B cell (primary cell): ENCODE measurements around the gene AP2M1. TPM values are rescaled to one million over a fixed set of nuclear protein-coding genes. Genes with fewer than 3 reads are reported as not detected.

Source experiments
- ATAC-seq: fragments of 200-7000 bp; cut with Tn5 transposase; one replicate; pipeline ENCODE4 v1.10.0; 2021; ENCODE audit warnings: low read depth, mild to moderate bottlenecking, moderate number of reproducible peaks, moderate library complexity
- CTCF ChIA-PET: fragments of 350-600 bp; sonication (Branson Sonifier 250); formaldehyde crosslinking; loops from one replicate; lab custom pipeline; 2021; ENCODE audit warnings: antibody characterized with exemption, inconsistent platforms; lab: Charles Lee
- POLR2A ChIA-PET: fragments of 350-600 bp; sonication (Branson Sonifier 250); formaldehyde crosslinking; loops from one replicate; lab custom pipeline; 2021; ENCODE audit warnings: antibody characterized with exemption; lab: Charles Lee
- DNase-seq: peaks from one replicate; pipeline ENCODE4 v3.0.0; 2013
- H2AFZ ChIP-seq: 2 replicates; pipeline ENCODE4 v1.6.1; 2012; ENCODE audit warnings: mild to moderate bottlenecking, low read depth, low read length; ENCODE audit not compliant: insufficient read depth, poor library complexity, severe bottlenecking
- H3K27ac ChIP-seq, 2 donors: 1 replicate in 1 of 2; 2 replicates in 1 of 2; pipeline ENCODE4 v1.5.1; 2012 to 2013; ENCODE audit warnings: low read length in 2 of 2, mild to moderate bottlenecking in 2 of 2, moderate library complexity in 1 of 2
- H3K27me3 ChIP-seq, 4 experiments: fragments of 200-600 bp in 1 of 4; sonication (generic) in 1 of 4; replicated peaks in 1 of 4; 1 replicate in 2 of 4; 2 replicates in 2 of 4; pipeline versions ENCODE4 v1.6.1 to v1.7.0; 2013 to 2016; ENCODE audit warnings: low read length in 3 of 4, mild to moderate bottlenecking in 2 of 4, mixed read lengths in 1 of 4, moderate library complexity in 1 of 4; ENCODE audit not compliant: insufficient read depth in 4 of 4, control insufficient read depth in 3 of 4; ENCODE audit errors: control extremely low read depth in 1 of 4
- H3K36me3 ChIP-seq, 2 experiments: replicated peaks in 1 of 2; 1 replicate in 1 of 2; 2 replicates in 1 of 2; pipeline versions ENCODE4 v1.6.1 to v1.7.1; 2013; ENCODE audit warnings: low read length in 1 of 2; ENCODE audit not compliant: insufficient read depth in 2 of 2, control insufficient read depth in 1 of 2; ENCODE audit errors: control extremely low read depth in 1 of 2, extremely low read depth in 1 of 2
- H3K4me1 ChIP-seq, 2 donors: fragments of 200-600 bp in 1 of 2; sonication (generic) in 1 of 2; 1 replicate in 1 of 2; 2 replicates in 1 of 2; pipeline versions ENCODE4 v1.5.1 to v1.6.1; 2013 to 2017; ENCODE audit warnings: low read length in 2 of 2; ENCODE audit not compliant: control insufficient read depth in 2 of 2, insufficient read depth in 2 of 2
- H3K4me2 ChIP-seq: replicated peaks from 2 replicates; pipeline ENCODE3; 2012; ENCODE audit warnings: mild to moderate bottlenecking, low read depth, low read length; ENCODE audit not compliant: poor library complexity, severe bottlenecking
- H3K4me3 ChIP-seq, 5 experiments: fragments of 200-600 bp in 1 of 5; sonication (generic) in 1 of 5; 1 replicate in 3 of 5; 2 replicates in 2 of 5; pipeline versions ENCODE4 v1.5.1 to v1.7.0; 2011 to 2016; ENCODE audit warnings: low read length in 4 of 5, mild to moderate bottlenecking in 4 of 5, low read depth in 2 of 5, control low read depth in 1 of 5, moderate library complexity in 1 of 5; ENCODE audit not compliant: insufficient read depth in 1 of 5; ENCODE audit errors: control extremely low read depth in 1 of 5, extremely low read depth in 1 of 5
- H3K79me2 ChIP-seq: fragments of 200-600 bp; sonication (generic); one replicate; pipeline ENCODE4 v1.6.0; 2016; ENCODE audit warnings: low read length; ENCODE audit not compliant: control insufficient read depth, insufficient read depth
- H3K9ac ChIP-seq: fragments of 200-600 bp; sonication (generic); 2 replicates; pipeline ENCODE4 v1.6.1; 2017; ENCODE audit warnings: mild to moderate bottlenecking, low read length, moderate library complexity
- H3K9me3 ChIP-seq, 3 donors: one replicate each; pipeline versions ENCODE4 v1.6.1 to v1.7.1; 2013; ENCODE audit warnings: low read length in 2 of 3; ENCODE audit not compliant: control insufficient read depth in 2 of 3, insufficient read depth in 1 of 3; ENCODE audit errors: control extremely low read depth in 1 of 3
- H4K20me1 ChIP-seq: 2 replicates; pipeline ENCODE4 v1.6.0; 2012; ENCODE audit warnings: mild to moderate bottlenecking, low read length; ENCODE audit not compliant: insufficient read depth, control insufficient read depth, poor library complexity, severe bottlenecking
- H3K27ac Mint-ChIP-seq: one replicate; pipeline ENCODE4 v1.8.0; 2021; ENCODE audit warnings: mixed read lengths
- H3K27me3 Mint-ChIP-seq: one replicate; pipeline ENCODE4 v1.8.0; 2021; ENCODE audit warnings: mixed read lengths
- H3K4me1 Mint-ChIP-seq: one replicate; pipeline ENCODE4 v1.8.0; 2021; ENCODE audit warnings: mixed read lengths
- H3K4me3 Mint-ChIP-seq: one replicate; pipeline ENCODE4 v1.8.0; 2021; ENCODE audit warnings: mixed read lengths
- H3K9me3 Mint-ChIP-seq: one replicate; pipeline ENCODE4 v1.8.0; 2022; ENCODE audit warnings: mixed read lengths; ENCODE audit not compliant: insufficient read depth
- EZH2 ChIP-seq: IDR thresholded peaks from 2 replicates; pipeline ENCODE4 v1.6.1; 2012; ENCODE audit warnings: borderline replicate concordance, low read depth, mild to moderate bottlenecking, moderate library complexity, low read length; ENCODE audit not compliant: insufficient read depth, poor library complexity, severe bottlenecking
- WGBS: methylation state at CpG from one replicate; pipeline ENCODE4 v1.1.5; 2013; ENCODE audit warnings: missing lambda C conversion rate; ENCODE audit not compliant: insufficient coverage; 5-methylcytosine and 5-hydroxymethylcytosine counted together
- intact Hi-C: fragments of 100-400 bp; cut with micrococcal nuclease; formaldehyde crosslinking; loops from one replicate; pipeline ENCODE4 v1.10.0; 2022
- polyA plus RNA-seq: library from polyadenylated mRNA; depleted of rRNA; stranded (reverse); fragments of >200 nt; gene quantifications from 2 replicates; pipeline ENCODE4 v1.2.3, GENCODE V29; 2012
- total RNA-seq, 2 donors: library from RNA; stranded (reverse); fragments of 120-200 nt in 1 of 2; gene quantifications; 1 replicate in 1 of 2; 2 replicates in 1 of 2; pipeline versions ENCODE4 v1.2.3 to v1.2.4, GENCODE V29; 2013 to 2022
- TF ChIP-seq, protein P1 (sequence below): fragments of 200-600 bp; IDR thresholded peaks from one replicate; pipeline ENCODE4 v1.8.0; 2022; ENCODE audit warnings: antibody characterized with exemption, mild to moderate bottlenecking

Gene AP2M1
- total and polyA plus RNA-seq, 2 donors (not counting 1 experiment from before 2014, with no cell fraction given), result 171 to 207 TPM

DNA sequence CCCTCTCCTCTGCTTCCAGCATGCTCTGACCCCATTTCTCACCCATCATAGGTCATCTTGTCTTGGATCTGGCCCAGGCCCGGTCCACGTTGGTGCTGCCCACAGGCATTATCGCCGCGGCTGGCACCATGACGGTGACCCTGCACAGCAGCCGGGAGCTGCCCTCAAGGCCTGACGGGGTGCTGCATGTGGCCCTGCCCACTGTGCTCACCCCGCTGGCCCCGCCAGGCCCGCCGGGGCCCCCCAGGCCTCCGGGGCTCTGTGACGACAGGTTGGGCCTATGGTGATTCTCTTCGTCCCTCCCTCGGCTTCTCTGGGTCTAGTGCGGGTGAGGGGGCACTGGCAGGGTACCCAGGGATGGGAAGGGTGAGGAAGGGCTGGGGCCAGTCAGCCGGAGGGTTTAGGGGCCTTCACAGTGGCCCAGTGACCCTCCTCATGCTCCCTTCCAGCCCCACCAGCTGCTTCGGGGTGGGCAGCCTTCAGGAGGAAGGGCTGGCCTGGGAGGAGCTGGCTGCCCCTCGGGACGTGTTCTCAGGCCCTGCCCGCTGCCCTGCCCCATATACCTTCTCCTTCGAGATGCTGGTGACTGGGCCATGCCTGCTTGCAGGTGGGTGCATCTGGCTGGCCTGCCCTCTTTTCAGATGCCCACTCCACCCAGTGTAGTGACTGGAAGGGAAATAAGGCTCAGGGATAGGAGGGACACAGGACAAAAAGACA, 58.6 kb downstream of the AP2M1 start:
- H3K9ac ChIP-seq, result no peak overlapping the region
- no peak overlapping the region for H3K27ac ChIP-seq
- WGBS, result 94% methylated on average over 22 of the region's 23 CpGs
- H3K4me1 Mint-ChIP-seq, result peaks cover 19% of the 10 kb centered on the region
- H3K4me3 ChIP-seq, result no peak overlapping the region
- peaks cover 0 to 56% (median 30%) of the 10 kb centered on the region in 4 experiments for H3K27me3 ChIP-seq
- peaks cover 0 to 3% (median 0%) of the 10 kb centered on the region in 3 donors for H3K9me3 ChIP-seq
- H2AFZ ChIP-seq, result no peak overlapping the region
- H3K4me3 Mint-ChIP-seq, result no peak overlapping the region
- no peaks in the 10 kb centered on the region for H3K36me3 ChIP-seq
- peaks cover 30% of the 10 kb centered on the region for H3K27me3 Mint-ChIP-seq
- DNase-seq, result no peak
- intact Hi-C loops, result no loop called here
- CTCF ChIA-PET, result interaction anchor here (1.1 kb wide), 1 partner anchor 16 kb away, joined by 3 read pairs; the partner anchor contains the start of gene EEF1AKMT4
- no peak overlapping the region for H3K4me2 ChIP-seq
- no peaks in the 10 kb centered on the region for H3K9me3 Mint-ChIP-seq
- TF ChIP-seq, protein P1, sequence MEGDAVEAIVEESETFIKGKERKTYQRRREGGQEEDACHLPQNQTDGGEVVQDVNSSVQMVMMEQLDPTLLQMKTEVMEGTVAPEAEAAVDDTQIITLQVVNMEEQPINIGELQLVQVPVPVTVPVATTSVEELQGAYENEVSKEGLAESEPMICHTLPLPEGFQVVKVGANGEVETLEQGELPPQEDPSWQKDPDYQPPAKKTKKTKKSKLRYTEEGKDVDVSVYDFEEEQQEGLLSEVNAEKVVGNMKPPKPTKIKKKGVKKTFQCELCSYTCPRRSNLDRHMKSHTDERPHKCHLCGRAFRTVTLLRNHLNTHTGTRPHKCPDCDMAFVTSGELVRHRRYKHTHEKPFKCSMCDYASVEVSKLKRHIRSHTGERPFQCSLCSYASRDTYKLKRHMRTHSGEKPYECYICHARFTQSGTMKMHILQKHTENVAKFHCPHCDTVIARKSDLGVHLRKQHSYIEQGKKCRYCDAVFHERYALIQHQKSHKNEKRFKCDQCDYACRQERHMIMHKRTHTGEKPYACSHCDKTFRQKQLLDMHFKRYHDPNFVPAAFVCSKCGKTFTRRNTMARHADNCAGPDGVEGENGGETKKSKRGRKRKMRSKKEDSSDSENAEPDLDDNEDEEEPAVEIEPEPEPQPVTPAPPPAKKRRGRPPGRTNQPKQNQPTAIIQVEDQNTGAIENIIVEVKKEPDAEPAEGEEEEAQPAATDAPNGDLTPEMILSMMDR, result no peak
- no peak for TF ChIP-seq EZH2
- peaks cover 15 to 25% of the 10 kb centered on the region in 2 donors for H3K4me1 ChIP-seq
- no peak for ATAC-seq
- no peaks in the 10 kb centered on the region for H4K20me1 ChIP-seq
- POLR2A ChIA-PET, result no interaction called here
- no peaks in the 10 kb centered on the region for H3K79me2 ChIP-seq
- no peak overlapping the region for H3K27ac Mint-ChIP-seq

Other genes with a start within 250 kb of the AP2M1 start
- 29.5 and 31.7 TPM in 2 replicates for gene ABCC5, start 157.0 kb upstream of the AP2M1 start, total RNA-seq
- 13.4 and 16.9 TPM in 2 replicates for gene ABCC5, start 157.0 kb upstream of the AP2M1 start, polyA plus RNA-seq
- not detected in 2 replicates for gene HTR3D, start 143.1 kb upstream of the AP2M1 start, total RNA-seq
- gene HTR3D, start 143.1 kb upstream of the AP2M1 start, polyA plus RNA-seq, result not detected in 2 replicates
- not detected in 2 replicates for gene HTR3C, start 121.8 kb upstream of the AP2M1 start, total RNA-seq
- gene HTR3C, start 121.8 kb upstream of the AP2M1 start, polyA plus RNA-seq, result not detected in 2 replicates
- gene HTR3E, start 77.8 kb upstream of the AP2M1 start, total RNA-seq, result not detected in 2 replicates
- gene HTR3E, start 77.8 kb upstream of the AP2M1 start, polyA plus RNA-seq, result not detected in 2 replicates
- 83.8 and 85.9 TPM in 2 replicates for gene EIF2B5, start 39.5 kb upstream of the AP2M1 start, total RNA-seq
- 73.2 and 77.1 TPM in 2 replicates for gene EIF2B5, start 39.5 kb upstream of the AP2M1 start, polyA plus RNA-seq
- 81.3 and 92.0 TPM in 2 replicates for gene DVL3, start 19.5 kb upstream of the AP2M1 start, total RNA-seq
- gene DVL3, start 19.5 kb upstream of the AP2M1 start, polyA plus RNA-seq, result 42.7 and 49.4 TPM in 2 replicates
- gene ABCF3, start 11.3 kb downstream of the AP2M1 start, total RNA-seq, result 115 and 131 TPM in 2 replicates
- 74.0 and 86.5 TPM in 2 replicates for gene ABCF3, start 11.3 kb downstream of the AP2M1 start, polyA plus RNA-seq
- gene VWA5B2, start 54.7 kb downstream of the AP2M1 start, total RNA-seq, result 0.37 TPM in 1 of 2 replicates, not detected in the other
- 0.09 and 0.10 TPM in 2 replicates for gene VWA5B2, start 54.7 kb downstream of the AP2M1 start, polyA plus RNA-seq
- 32.7 and 38.6 TPM in 2 replicates for gene ALG3, start 74.1 kb downstream of the AP2M1 start, total RNA-seq
- 29.9 and 36.1 TPM in 2 replicates for gene ALG3, start 74.1 kb downstream of the AP2M1 start, polyA plus RNA-seq
- 1.5 and 2.0 TPM in 2 replicates for gene EEF1AKMT4, start 74.8 kb downstream of the AP2M1 start, total RNA-seq
- gene EEF1AKMT4, start 74.8 kb downstream of the AP2M1 start, polyA plus RNA-seq, result 0.61 and 2.5 TPM in 2 replicates
- 0.29 TPM in 1 of 2 replicates, not detected in the other for gene CAMK2N2, start 86.7 kb downstream of the AP2M1 start, total RNA-seq
- not detected in 2 replicates for gene CAMK2N2, start 86.7 kb downstream of the AP2M1 start, polyA plus RNA-seq
- gene ECE2, start 101.2 kb downstream of the AP2M1 start, total RNA-seq, result not detected in 2 replicates
- not detected in 2 replicates for gene ECE2, start 101.2 kb downstream of the AP2M1 start, polyA plus RNA-seq
- gene PSMD2, start 124.4 kb downstream of the AP2M1 start, total RNA-seq, result 140 and 145 TPM in 2 replicates
- gene PSMD2, start 124.4 kb downstream of the AP2M1 start, polyA plus RNA-seq, result 79.4 and 119 TPM in 2 replicates
- gene EIF4G1, start 139.8 kb downstream of the AP2M1 start, total RNA-seq, result 160 TPM in 2 replicates
- 65.8 and 111 TPM in 2 replicates for gene EIF4G1, start 139.8 kb downstream of the AP2M1 start, polyA plus RNA-seq
- 11.7 and 14.0 TPM in 2 replicates for gene FAM131A, start 162.7 kb downstream of the AP2M1 start, total RNA-seq
- 11.8 and 13.4 TPM in 2 replicates for gene FAM131A, start 162.7 kb downstream of the AP2M1 start, polyA plus RNA-seq
- gene CLCN2, start 186.8 kb downstream of the AP2M1 start, total RNA-seq, result 8.1 and 14.4 TPM in 2 replicates
- gene CLCN2, start 186.8 kb downstream of the AP2M1 start, polyA plus RNA-seq, result 6.1 and 6.2 TPM in 2 replicates
- 60.4 and 62.4 TPM in 2 replicates for gene POLR2H, start 186.9 kb downstream of the AP2M1 start, total RNA-seq
- gene POLR2H, start 186.9 kb downstream of the AP2M1 start, polyA plus RNA-seq, result 106 and 140 TPM in 2 replicates
- gene THPO, start 203.4 kb downstream of the AP2M1 start, total RNA-seq, result not detected in 2 replicates
- gene THPO, start 203.4 kb downstream of the AP2M1 start, polyA plus RNA-seq, result not detected in 2 replicates
- gene CHRD, start 205.2 kb downstream of the AP2M1 start, total RNA-seq, result not detected in 2 replicates
- 0.10 TPM in 1 of 2 replicates, not detected in the other for gene CHRD, start 205.2 kb downstream of the AP2M1 start, polyA plus RNA-seq